K562 (cell line): Measurements from ENCODE around the gene CCDC97. TPM values are rescaled to one million over a fixed set of nuclear protein-coding genes. Genes with fewer than 3 reads are reported as not detected.

ENCODE experiments used
- CTCF ChIP-seq, 3 experiments: IDR thresholded peaks in 2 of 3; conservative IDR thresholded peaks in 1 of 3; 2 replicates each; pipeline ENCODE4 v1.5.1; 2011 to 2012; ENCODE audit warnings: low read length in 3 of 3, mild to moderate bottlenecking in 3 of 3, control low read depth in 2 of 3, improper control_type of control experiment in 1 of 3, inconsistent platforms in 1 of 3, low read depth in 1 of 3, mixed read lengths in 1 of 3, moderate library complexity in 1 of 3; ENCODE audit not compliant: insufficient read depth in 2 of 3
- IFI16 ChIP-seq: fragments of 250-450 bp; sonication (Bioruptor Pico); IDR thresholded peaks from 2 replicates; pipeline ENCODE4 v2.1.2; 2022; ENCODE audit warnings: mild to moderate bottlenecking, inconsistent platforms
- KDM1A ChIP-seq, 2 experiments: fragments of 450-650 bp; IDR thresholded peaks; 2 replicates each; pipeline ENCODE4 v1.6.1; 2016; ENCODE audit warnings: mild to moderate bottlenecking in 2 of 2
- PRPF4 ChIP-seq: fragments of 200-400 bp; formaldehyde crosslinking; IDR thresholded peaks from one replicate; pipeline ENCODE4 v1.6.1; 2017; ENCODE audit warnings: low read length, low read depth, mild to moderate bottlenecking; ENCODE audit not compliant: insufficient read depth, poor library complexity, severe bottlenecking
- PYGO2 ChIP-seq: fragments of 450-650 bp; IDR thresholded peaks from 2 replicates; pipeline ENCODE4 v1.6.1; 2016; ENCODE audit warnings: mild to moderate bottlenecking, missing genetic modification characterization, moderate library complexity, missing compliant biosample characterization
- ZBTB12 ChIP-seq: fragments of 250-450 bp; sonication (Bioruptor Pico); IDR thresholded peaks from 2 replicates; pipeline ENCODE4 v1.4.0; 2020
- ZNF175 ChIP-seq: fragments of 200-800 bp; sonication (Bioruptor generic); IDR thresholded peaks from 2 replicates; pipeline ENCODE4 v1.6.1; 2016; ENCODE audit warnings: low read depth, mild to moderate bottlenecking, missing genetic modification characterization, missing compliant biosample characterization
- polyA plus RNA-seq, 8 experiments: library from polyadenylated mRNA; depleted of rRNA in 4 of 8; stranded (reverse) in 5 of 8; unstranded in 3 of 8; fragments of >200 nt; fragmentation: Nextera tagmentation in 2 of 8; fragmentation: Illumina TruSeq in 1 of 8; extraction: Ambion mirVana in 2 of 8; extraction: Trizol in 1 of 8; gene quantifications; 2 replicates each; pipeline versions ENCODE4 v1.2.1 to v1.2.3, GENCODE V29; 2011 to 2014; ENCODE audit warnings: inconsistent platforms in 1 of 8, missing spikeins in 1 of 8
- total RNA-seq, 7 experiments: library from RNA; depleted of rRNA in 6 of 7; stranded (reverse); fragments of >200 nt in 6 of 7; fragmentation: Illumina TruSeq in 2 of 7; extraction: Trizol in 2 of 7; gene quantifications; 2 replicates each; pipeline versions ENCODE4 v1.2.1 to v1.2.3, GENCODE V29; 2011 to 2021; ENCODE audit warnings: low replicate concordance in 1 of 7

CCDC97 gene
- total and polyA plus RNA-seq, 9 of the 15 experiments (the other 6 are each of a cell fraction or from before 2014, with no cell fraction given) = 0.60 to 16.5 (median 7.0) TPM

- TF ChIP-seq CTCF (IDR thresholded peaks at IDR 0.05 in 2 of 3, conservative IDR thresholded peaks at IDR 0.05 in 1 of 3; ENCODE audit: insufficient read depth in 2 of 3, low read depth in 1 of 3, low read length in 3 of 3) (no peak), ZBTB12 (no peak), PYGO2 (tag) (no peak), ZNF175 (CRISPR knock-in tag) (no peak), PRPF4 (no peak), KDM1A (IDR thresholded peaks at IDR 0.05) (peak in 1 of 2 experiments; percentile 44; a peak in 1 of 4 replicates), IFI16 (CRISPR knock-in tag) (no peak)
Observed at GRCh38 chr19:41359741-41360140, 49.8 kb downstream of the CCDC97 start (continued).
